H1 (cell line): ENCODE results near the gene PARD3. TPM values are rescaled to one million over a fixed set of nuclear protein-coding genes. Genes with fewer than 3 reads are reported as not detected.

Source experiments
- CTCF ChIA-PET: fragments of 300-600 bp; sonication (Branson Sonifier 250); formaldehyde crosslinking; loops from one replicate; lab custom pipeline; 2021; ENCODE audit not compliant: partially characterized antibody; lab: Charles Lee
- POLR2A ChIA-PET: fragments of 300-600 bp; sonication (Branson Sonifier 250); formaldehyde crosslinking; loops from one replicate; lab custom pipeline; 2021; ENCODE audit warnings: inconsistent platforms; ENCODE audit not compliant: partially characterized antibody; lab: Charles Lee
- DNase-seq, 2 experiments: peaks; one replicate each; pipeline versions ENCODE4 v3.0.0 to v3.0.0-alpha.2; 2010 to 2022; ENCODE audit warnings: low spot score in 2 of 2, low read depth in 1 of 2, mixed read lengths in 1 of 2
- FAIRE-seq: peaks from 2 replicates; lab custom pipeline; 2011; peaks lifted over from hg19 to GRCh38; lab: Jason Lieb, UNC
- H2AFZ ChIP-seq: 2 replicates; pipeline ENCODE4 v1.8.1; 2012; ENCODE audit warnings: low read length, inconsistent platforms
- H2AK5ac ChIP-seq: 2 replicates; pipeline ENCODE4 v1.6.1; 2013; ENCODE audit warnings: low read depth, low read length
- H2BK120ac ChIP-seq: replicated peaks from 2 replicates; pipeline ENCODE3; 2013; ENCODE audit warnings: low read depth, low read length, inconsistent platforms
- H2BK12ac ChIP-seq: 2 replicates; pipeline ENCODE4 v1.6.1; 2013; ENCODE audit warnings: low read depth, low read length
- H2BK15ac ChIP-seq: 2 replicates; pipeline ENCODE4 v1.6.1; 2013; ENCODE audit warnings: low read length
- H2BK20ac ChIP-seq: 2 replicates; pipeline ENCODE4 v1.6.1; 2013; ENCODE audit warnings: low read length
- H2BK5ac ChIP-seq: 2 replicates; pipeline ENCODE4 v1.6.1; 2013; ENCODE audit warnings: low read depth, low read length
- H3K14ac ChIP-seq: 2 replicates; pipeline ENCODE4 v1.6.1; 2013; ENCODE audit warnings: inconsistent platforms; ENCODE audit not compliant: insufficient read length
- H3K18ac ChIP-seq: 2 replicates; pipeline ENCODE4 v1.6.1; 2013; ENCODE audit warnings: low read length; ENCODE audit errors: extremely low read depth
- H3K23ac ChIP-seq: 2 replicates; pipeline ENCODE4 v1.6.1; 2013; ENCODE audit warnings: inconsistent platforms; ENCODE audit not compliant: insufficient read length
- H3K23me2 ChIP-seq: 2 replicates; pipeline ENCODE4 v1.6.1; 2013; ENCODE audit warnings: low read depth, low read length
- H3K27ac ChIP-seq: 2 replicates; pipeline ENCODE4 v1.6.1; 2011; ENCODE audit warnings: low read depth, low read length, inconsistent platforms
- H3K27me3 ChIP-seq, 4 experiments: replicated peaks in 1 of 4; 1 replicate in 1 of 4; 2 replicates in 3 of 4; pipeline versions ENCODE4 v1.6.1 to v1.8.1; 2011 to 2013; ENCODE audit warnings: low read length in 3 of 4, mild to moderate bottlenecking in 3 of 4, inconsistent platforms in 2 of 4, mixed read lengths in 2 of 4, moderate library complexity in 1 of 4; ENCODE audit not compliant: control insufficient read depth in 3 of 4, insufficient read depth in 3 of 4; ENCODE audit errors: extremely low read depth in 1 of 4
- H3K36me3 ChIP-seq, 4 experiments: 2 replicates each; pipeline versions ENCODE4 v1.6.1 to v1.8.1; 2011 to 2013; ENCODE audit warnings: mild to moderate bottlenecking in 4 of 4, low read length in 3 of 4, moderate library complexity in 2 of 4, control low read depth in 1 of 4, inconsistent platforms in 1 of 4; ENCODE audit not compliant: insufficient read depth in 4 of 4, control insufficient read depth in 2 of 4
- H3K4ac ChIP-seq: replicated peaks from 2 replicates; pipeline ENCODE3; 2013; ENCODE audit warnings: low read length, low read depth, mixed read lengths, inconsistent platforms; ENCODE audit not compliant: insufficient read length
- H3K4me1 ChIP-seq, 4 experiments: replicated peaks in 1 of 4; 1 replicate in 1 of 4; 2 replicates in 3 of 4; pipeline versions ENCODE4 v1.6.1 to v1.8.1; 2011 to 2013; ENCODE audit warnings: low read length in 3 of 4, inconsistent platforms in 2 of 4, mixed read lengths in 1 of 4; ENCODE audit not compliant: insufficient read depth in 4 of 4, control insufficient read depth in 3 of 4
- H3K4me2 ChIP-seq, 2 experiments: 2 replicates each; pipeline versions ENCODE4 v1.6.1 to v1.8.1; 2011 to 2013; ENCODE audit warnings: low read depth in 2 of 2, low read length in 2 of 2, control low read depth in 1 of 2, inconsistent platforms in 1 of 2, mild to moderate bottlenecking in 1 of 2; ENCODE audit not compliant: insufficient read depth in 1 of 2
- H3K4me3 ChIP-seq, 4 experiments: fragments of 200-600, 300-600 bp in 1 of 4; sonication (generic), shearing (Covaris generic), sonication (Bioruptor Twin) in 1 of 4; 2 replicates each; pipeline versions ENCODE4 v1.5.1 to v1.8.1; 2011 to 2016; ENCODE audit warnings: low read length in 4 of 4, low read depth in 3 of 4, control low read depth in 2 of 4, inconsistent platforms in 2 of 4, mild to moderate bottlenecking in 2 of 4, mixed read lengths in 1 of 4, moderate library complexity in 1 of 4; ENCODE audit not compliant: insufficient read depth in 2 of 4; ENCODE audit errors: extremely low read depth in 1 of 4
- H3K56ac ChIP-seq: replicated peaks from 2 replicates; pipeline ENCODE3; 2013; ENCODE audit warnings: low read depth, mild to moderate bottlenecking, mixed read lengths, low read length, inconsistent platforms; ENCODE audit not compliant: insufficient read length
- H3K79me1 ChIP-seq: 2 replicates; pipeline ENCODE4 v1.6.1; 2013; ENCODE audit warnings: low read depth, low read length, control low read depth
- H3K79me2 ChIP-seq, 2 experiments: 2 replicates each; pipeline versions ENCODE4 v1.6.1 to v1.8.1; 2012 to 2013; ENCODE audit warnings: low read length in 2 of 2, mild to moderate bottlenecking in 2 of 2, inconsistent platforms in 1 of 2; ENCODE audit not compliant: insufficient read depth in 2 of 2, control insufficient read depth in 1 of 2
- H3K9ac ChIP-seq, 4 experiments: replicated peaks in 1 of 4; 1 replicate in 1 of 4; 2 replicates in 3 of 4; pipeline versions ENCODE4 v1.6.1 to v1.8.1; 2011 to 2013; ENCODE audit warnings: low read depth in 3 of 4, low read length in 3 of 4, control low read depth in 2 of 4, mild to moderate bottlenecking in 2 of 4, moderate library complexity in 2 of 4, inconsistent platforms in 1 of 4; ENCODE audit errors: extremely low read depth in 1 of 4
- H3K9me3 ChIP-seq, 2 experiments: 2 replicates each; pipeline versions ENCODE4 v1.6.1 to v1.8.1; 2012 to 2013; ENCODE audit warnings: mild to moderate bottlenecking in 2 of 2, moderate library complexity in 2 of 2, control low read depth in 1 of 2, inconsistent platforms in 1 of 2, low read depth in 1 of 2, low read length in 1 of 2, mixed read lengths in 1 of 2; ENCODE audit not compliant: insufficient read depth in 2 of 2
- H4K20me1 ChIP-seq, 2 experiments: replicated peaks in 1 of 2; 2 replicates each; pipeline versions ENCODE3 to v1.8.1; 2011 to 2013; ENCODE audit warnings: inconsistent platforms in 2 of 2, low read length in 2 of 2, mild to moderate bottlenecking in 1 of 2; ENCODE audit not compliant: insufficient read depth in 2 of 2, control insufficient read depth in 1 of 2
- H4K5ac ChIP-seq: 2 replicates; pipeline ENCODE4 v1.6.1; 2013; ENCODE audit warnings: low read length, low read depth, mixed read lengths, inconsistent platforms; ENCODE audit not compliant: insufficient read length
- H4K8ac ChIP-seq: 2 replicates; pipeline ENCODE4 v1.8.0; 2013; ENCODE audit warnings: mild to moderate bottlenecking, moderate library complexity, low read length, inconsistent platforms; ENCODE audit not compliant: insufficient read depth; ENCODE audit errors: extremely low read depth
- H4K91ac ChIP-seq: replicated peaks from 2 replicates; pipeline ENCODE3; 2013; ENCODE audit warnings: low read length, mixed read lengths, inconsistent platforms; ENCODE audit not compliant: insufficient read length
- CEBPB ChIP-seq: IDR thresholded peaks from 2 replicates; pipeline ENCODE4 v1.6.1; 2012; ENCODE audit warnings: low read depth, low read length
- CREB1 ChIP-seq: IDR thresholded peaks from 2 replicates; pipeline ENCODE4 v1.6.1; 2012; ENCODE audit warnings: inconsistent platforms
- GABPA ChIP-seq: IDR thresholded peaks from 2 replicates; pipeline ENCODE4 v1.6.1; 2011; ENCODE audit warnings: mild to moderate bottlenecking, low read length, moderate library complexity, borderline replicate concordance; ENCODE audit not compliant: insufficient read depth
- KDM1A ChIP-seq: fragments of 200-600, 300-600 bp; sonication (generic); IDR thresholded peaks from 2 replicates; pipeline ENCODE4 v1.7.1; 2016; ENCODE audit warnings: mild to moderate bottlenecking, low read length, borderline replicate concordance
- RBBP5 ChIP-seq: IDR thresholded peaks from 2 replicates; pipeline ENCODE4 v1.7.1; 2012; ENCODE audit warnings: low read depth, mild to moderate bottlenecking, inconsistent platforms, low read length, moderate library complexity, borderline replicate concordance
- SIX5 ChIP-seq: IDR thresholded peaks from 2 replicates; pipeline ENCODE4 v1.6.1; 2011; ENCODE audit warnings: mild to moderate bottlenecking, low read depth, low read length
- WGBS, 2 experiments: shearing (Covaris generic) in 1 of 2; methylation state at CpG; one replicate each; pipeline versions ENCODE4 v1.1.6 to v1.1.7; 2013 to 2015; ENCODE audit warnings: low lambda C conversion rate in 2 of 2, mixed read lengths in 2 of 2, inconsistent platforms in 1 of 2, low coverage in 1 of 2, missing lambda C conversion rate in 1 of 2; ENCODE audit not compliant: insufficient replicate concordance in 2 of 2, insufficient coverage in 1 of 2, insufficient read length in 1 of 2; ENCODE audit errors: extremely low coverage in 1 of 2, missing lambda C conversion rate in 1 of 2; 5-methylcytosine and 5-hydroxymethylcytosine counted together
- polyA plus RNA-seq, 7 experiments: library from polyadenylated mRNA; depleted of rRNA in 3 of 7; stranded (reverse) in 5 of 7; unstranded in 2 of 7; fragments of >200 nt in 5 of 7; fragments of 200-250 nt in 2 of 7; gene quantifications; 1 replicate in 5 of 7; 2 replicates in 1 of 7; 4 replicates in 1 of 7; pipeline versions ENCODE4 v1.2.1 to v1.2.3, GENCODE V29; 2011 to 2013; ENCODE audit warnings: missing spikeins in 2 of 7, mixed read lengths in 2 of 7
- total RNA-seq: library from RNA; stranded (reverse); fragmentation: NEBNext Ultra II Directional; extraction: Animal tissue kit (Norgen Biotek cat#: 25700); gene quantifications from 2 replicates; pipeline ENCODE4 v1.2.1, GENCODE V29; 2021
- TF ChIP-seq, protein P1 (sequence below): IDR thresholded peaks from 2 replicates; pipeline ENCODE4 v1.6.1; 2011; ENCODE audit warnings: low read depth, mild to moderate bottlenecking, low read length; ENCODE audit not compliant: insufficient read depth
- TF ChIP-seq, protein P2 (sequence below): IDR thresholded peaks from 2 replicates; pipeline ENCODE4 v1.6.1; 2011; ENCODE audit warnings: low read length, improper control_type of control experiment

The PARD3 gene
- total and polyA plus RNA-seq, 2 of the 8 experiments (the other 6 are each of a cell fraction or from before 2014, with no cell fraction given), result 19.7 to 49.1 TPM

DNA sequence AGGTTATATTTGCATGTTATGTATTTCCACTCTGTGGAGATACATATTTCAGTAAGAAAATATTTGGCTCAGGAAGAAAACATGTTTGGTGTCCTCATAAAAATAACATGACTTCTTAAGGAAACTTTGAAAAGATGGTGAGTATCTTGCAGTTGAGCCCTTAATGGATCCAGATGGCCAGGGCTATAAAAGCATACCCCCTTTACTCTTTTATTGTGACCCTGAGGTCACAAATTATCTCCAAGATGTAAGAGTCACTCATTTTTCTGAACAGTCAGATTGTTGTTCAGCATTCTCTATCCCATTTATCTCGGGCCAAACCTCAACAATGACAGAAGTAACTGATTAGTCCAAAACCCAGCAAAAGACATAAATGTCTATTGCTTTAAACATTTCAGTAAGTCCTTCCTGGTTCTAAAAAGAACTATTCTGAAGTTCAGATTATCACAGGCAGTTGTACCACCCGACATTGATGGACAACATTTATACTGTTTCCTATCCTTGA lies 539.4 kb downstream of the PARD3 start:
- FAIRE-seq (no peak), DNase-seq (no peak)
- Histone ChIP-seq H3K79me1 (no peaks in the 10 kb centered on the region), H4K91ac (no peak overlapping the region), H4K20me1 (no peaks in the 10 kb centered on the region), H3K18ac (no peak overlapping the region), H4K5ac (no peak overlapping the region), H3K27ac (no peak overlapping the region), H2BK20ac (no peak overlapping the region), H2BK15ac (no peak overlapping the region), H3K14ac (no peak overlapping the region), H3K36me3 (no peaks in the 10 kb centered on the region), H3K23me2 (no peaks in the 10 kb centered on the region), H3K4ac (no peak overlapping the region), H3K23ac (no peak overlapping the region), H3K4me1 (peaks cover 0 to 2% (median 0%) of the 10 kb centered on the region in 4 experiments; a peak in 1 of 7 replicates), H2AK5ac (no peak overlapping the region), H2AFZ (no peak overlapping the region), H2BK5ac (no peak overlapping the region), H3K9ac (no peak overlapping the region), H4K8ac (no peak overlapping the region), H3K56ac (no peak overlapping the region), H3K27me3 (peaks cover 0 to 1% (median 0%) of the 10 kb centered on the region in 4 experiments; a peak in 1 of 7 replicates), H3K79me2 (no peaks in the 10 kb centered on the region), H3K4me3 (no peak overlapping the region), H3K4me2 (no peak overlapping the region), H3K9me3 (no peaks in the 10 kb centered on the region), H2BK12ac (no peak overlapping the region), H2BK120ac (no peak overlapping the region)
- WGBS, 2 experiments, result 85% methylated on average over 2 of the region's 2 CpGs; no CpG with 5 or more reads in 1 of the 2 experiments
- CTCF ChIA-PET, result no interaction called here
- POLR2A ChIA-PET, result no interaction called here
- TF ChIP-seq, protein P1, sequence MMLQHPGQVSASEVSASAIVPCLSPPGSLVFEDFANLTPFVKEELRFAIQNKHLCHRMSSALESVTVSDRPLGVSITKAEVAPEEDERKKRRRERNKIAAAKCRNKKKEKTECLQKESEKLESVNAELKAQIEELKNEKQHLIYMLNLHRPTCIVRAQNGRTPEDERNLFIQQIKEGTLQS, result no peak
- TF ChIP-seq RBBP5, result no peak
- TF ChIP-seq GABPA, result no peak
- TF ChIP-seq, protein P2, sequence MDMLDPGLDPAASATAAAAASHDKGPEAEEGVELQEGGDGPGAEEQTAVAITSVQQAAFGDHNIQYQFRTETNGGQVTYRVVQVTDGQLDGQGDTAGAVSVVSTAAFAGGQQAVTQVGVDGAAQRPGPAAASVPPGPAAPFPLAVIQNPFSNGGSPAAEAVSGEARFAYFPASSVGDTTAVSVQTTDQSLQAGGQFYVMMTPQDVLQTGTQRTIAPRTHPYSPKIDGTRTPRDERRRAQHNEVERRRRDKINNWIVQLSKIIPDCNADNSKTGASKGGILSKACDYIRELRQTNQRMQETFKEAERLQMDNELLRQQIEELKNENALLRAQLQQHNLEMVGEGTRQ, result no peak
- TF ChIP-seq CREB1, result no peak
- TF ChIP-seq KDM1A, result no peak
- no peak for TF ChIP-seq CEBPB
- no peak for TF ChIP-seq SIX5
